SK-N-SH (cell line): ENCODE measurements around the gene BNIPL. TPM values are rescaled to one million over a fixed set of nuclear protein-coding genes. Genes with fewer than 3 reads are reported as not detected.

Source experiments
- CTCF ChIA-PET: fragments of 300-600, 350-600 bp; formaldehyde crosslinking; extraction: SDS; loops from one replicate; lab custom pipeline; 2021; lab: Yijun Ruan, JAX
- POLR2A ChIA-PET: fragments of 350-600 bp; sonication (Branson Sonifier 250); formaldehyde crosslinking; extraction: SDS; loops from one replicate; lab custom pipeline; 2020; ENCODE audit warnings: antibody characterized with exemption, inconsistent platforms; lab: Yijun Ruan, JAX
- DNase-seq: peaks from one replicate; pipeline ENCODE4 v3.0.0; 2012
- H2AFZ ChIP-seq: fragments of 200-600 bp; sonication (generic); 2 replicates; pipeline ENCODE4 v1.8.1; 2016; ENCODE audit warnings: antibody characterized with exemption, mild to moderate bottlenecking, low read depth
- H3F3A ChIP-seq: fragments of 200-600 bp; sonication (generic); replicated peaks from 2 replicates; pipeline ENCODE3; 2016; ENCODE audit warnings: antibody characterized with exemption, mild to moderate bottlenecking; ENCODE audit not compliant: insufficient read depth
- H3K27ac ChIP-seq, 2 experiments: fragments of 200-500 bp in 1 of 2; fragments of 200-600 bp in 1 of 2; sonication (Bioruptor generic) in 1 of 2; sonication (generic), shearing (Covaris generic) in 1 of 2; 2 replicates each; pipeline versions ENCODE4 v1.5.1 to v1.6.1; 2014 to 2016; ENCODE audit warnings: low read depth in 2 of 2, inconsistent platforms in 1 of 2, low read length in 1 of 2, mild to moderate bottlenecking in 1 of 2, mixed read lengths in 1 of 2
- H3K27me3 ChIP-seq: fragments of 200-600 bp; sonication (generic), shearing (Covaris generic); 2 replicates; pipeline ENCODE4 v1.6.1; 2016; ENCODE audit warnings: mixed run types; ENCODE audit not compliant: insufficient read depth
- H3K36me3 ChIP-seq, 2 experiments: fragments of 200-500 bp in 1 of 2; fragments of 200-600 bp in 1 of 2; sonication (Bioruptor generic) in 1 of 2; sonication (generic) in 1 of 2; replicated peaks in 1 of 2; 2 replicates each; pipeline versions ENCODE3 to v1.5.1; 2014 to 2016; ENCODE audit warnings: low read length in 1 of 2, mild to moderate bottlenecking in 1 of 2; ENCODE audit not compliant: insufficient read depth in 2 of 2, control insufficient read depth in 1 of 2
- H3K4me1 ChIP-seq, 2 experiments: fragments of 200-500 bp in 1 of 2; fragments of 200-600 bp in 1 of 2; sonication (Bioruptor generic) in 1 of 2; sonication (generic), shearing (Covaris generic) in 1 of 2; 2 replicates each; pipeline versions ENCODE4 v1.5.1 to v1.6.1; 2014 to 2016; ENCODE audit warnings: low read depth in 1 of 2, low read length in 1 of 2, mixed run types in 1 of 2; ENCODE audit not compliant: insufficient read depth in 2 of 2, control insufficient read depth in 1 of 2
- H3K4me2 ChIP-seq: fragments of 200-600 bp; sonication (generic), shearing (Covaris generic); 2 replicates; pipeline ENCODE4 v1.6.1; 2017; ENCODE audit warnings: mixed run types
- H3K4me3 ChIP-seq, 2 experiments: fragments of 200-500 bp in 1 of 2; fragments of 200-600 bp in 1 of 2; sonication (Bioruptor generic) in 1 of 2; sonication (generic), shearing (Covaris generic) in 1 of 2; 2 replicates each; pipeline versions ENCODE4 v1.5.1 to v1.8.1; 2014 to 2016; ENCODE audit warnings: low read depth in 2 of 2, inconsistent platforms in 1 of 2, low read length in 1 of 2, mild to moderate bottlenecking in 1 of 2, mixed read lengths in 1 of 2, moderate library complexity in 1 of 2
- H3K79me2 ChIP-seq: fragments of 200-600 bp; sonication (generic); 2 replicates; pipeline ENCODE4 v1.8.1; 2017; ENCODE audit warnings: mild to moderate bottlenecking; ENCODE audit not compliant: insufficient read depth
- H3K9ac ChIP-seq: fragments of 200-600 bp; sonication (generic); 2 replicates; pipeline ENCODE4 v1.6.1; 2017; ENCODE audit warnings: mixed run types
- H3K9me2 ChIP-seq: fragments of 200-600 bp; sonication (generic); 2 replicates; pipeline ENCODE4 v1.6.1; 2017; ENCODE audit warnings: mixed run types
- H3K9me3 ChIP-seq: fragments of 200-600 bp; sonication (generic); 2 replicates; pipeline ENCODE4 v1.6.1; 2017; ENCODE audit warnings: mixed run types, mild to moderate bottlenecking, moderate library complexity
- H4K20me1 ChIP-seq: fragments of 200-600 bp; sonication (generic); 2 replicates; pipeline ENCODE4 v1.6.1; 2017; ENCODE audit warnings: mild to moderate bottlenecking, mixed run types; ENCODE audit not compliant: insufficient read depth
- CHD2 ChIP-seq: fragments of 150-350 bp; IDR thresholded peaks from 2 replicates; pipeline ENCODE4 v1.6.1; 2018; ENCODE audit warnings: low read length; ENCODE audit not compliant: partially characterized antibody
- CTCF ChIP-seq: fragments of 200-600 bp; sonication (generic); IDR thresholded peaks from 2 replicates; pipeline ENCODE4 v1.6.1; 2017; ENCODE audit warnings: antibody characterized with exemption, mild to moderate bottlenecking, moderate library complexity
- ELF1 ChIP-seq: IDR thresholded peaks from 2 replicates; pipeline ENCODE4 v1.4.0; 2012
- EZH2phosphoT487 ChIP-seq: fragments of 200-600 bp; sonication (generic); IDR thresholded peaks from 2 replicates; pipeline ENCODE4 v1.6.1; 2017; ENCODE audit warnings: low read depth, mixed run types, mild to moderate bottlenecking, antibody characterized with exemption, moderate library complexity, borderline replicate concordance
- FOXJ3 ChIP-seq: sonication (generic); formaldehyde crosslinking; IDR thresholded peaks from 2 replicates; pipeline ENCODE4 v1.5.1; 2020; ENCODE audit warnings: mild to moderate bottlenecking, missing genetic modification reagents
- FOXM1 ChIP-seq: IDR thresholded peaks from 2 replicates; pipeline ENCODE4 v1.4.0; 2012; ENCODE audit warnings: low read depth, mild to moderate bottlenecking
- GATA2 ChIP-seq: sonication (generic); formaldehyde crosslinking; IDR thresholded peaks from 2 replicates; pipeline ENCODE4 v1.5.0; 2020; ENCODE audit warnings: mild to moderate bottlenecking, missing genetic modification reagents
- JUND ChIP-seq: IDR thresholded peaks from 2 replicates; pipeline ENCODE4 v1.4.0; 2012
- MAX ChIP-seq: IDR thresholded peaks from 2 replicates; pipeline ENCODE4 v1.4.0; 2012; ENCODE audit warnings: low read depth
- MXI1 ChIP-seq: IDR thresholded peaks from 2 replicates; pipeline ENCODE4 v1.6.1; 2012; ENCODE audit warnings: mild to moderate bottlenecking, low read depth, low read length, improper control_type of control experiment
- NFIC ChIP-seq: IDR thresholded peaks from 2 replicates; pipeline ENCODE4 v1.4.0; 2012; ENCODE audit warnings: borderline replicate concordance
- POLR2AphosphoS5 ChIP-seq: IDR thresholded peaks from 2 replicates; pipeline ENCODE4 v1.6.1; 2012; ENCODE audit warnings: low read depth, low read length
- RAD21 ChIP-seq: IDR thresholded peaks from 2 replicates; pipeline ENCODE4 v1.6.1; 2012; ENCODE audit warnings: mild to moderate bottlenecking, low read length
- RCOR1 ChIP-seq: fragments of 150-350 bp; IDR thresholded peaks from 2 replicates; pipeline ENCODE4 v1.6.1; 2017; ENCODE audit warnings: antibody characterized with exemption, low read length
- RFX5 ChIP-seq: IDR thresholded peaks from 2 replicates; pipeline ENCODE4 v1.6.1; 2012; ENCODE audit warnings: mild to moderate bottlenecking, improper control_type of control experiment, low read length
- SIN3A ChIP-seq: IDR thresholded peaks from 2 replicates; pipeline ENCODE4 v1.6.1; 2012; ENCODE audit warnings: low read depth, mild to moderate bottlenecking, low read length, moderate library complexity, borderline replicate concordance
- SMC3 ChIP-seq: IDR thresholded peaks from 2 replicates; pipeline ENCODE4 v1.6.1; 2012; ENCODE audit warnings: low read depth, low read length, improper control_type of control experiment
- TAF1 ChIP-seq: IDR thresholded peaks from 2 replicates; pipeline ENCODE4 v1.6.1; 2012; ENCODE audit warnings: low read depth, mild to moderate bottlenecking, low read length, moderate library complexity, borderline replicate concordance
- USF1 ChIP-seq: IDR thresholded peaks from 2 replicates; pipeline ENCODE4 v1.4.0; 2012; ENCODE audit warnings: low read depth, borderline replicate concordance
- YY1 ChIP-seq: IDR thresholded peaks from 2 replicates; pipeline ENCODE4 v1.4.0; 2012; ENCODE audit warnings: low read depth, mild to moderate bottlenecking
- WGBS: methylation state at CpG from one replicate; pipeline ENCODE4 v1.1.6; 2017; ENCODE audit warnings: low lambda C conversion rate; 5-methylcytosine and 5-hydroxymethylcytosine counted together
- polyA plus RNA-seq, 3 experiments: library from polyadenylated mRNA; depleted of rRNA; stranded (reverse); fragments of >200 nt; gene quantifications; 2 replicates each; pipeline ENCODE4 v1.2.3, GENCODE V29; 2012

BNIPL gene
- polyA plus RNA-seq, 1 of the 3 experiments (the other 2 are of a cell fraction), result 0.12 TPM

GRCh38 chr1:151026460-151026859 is 9.9 kb upstream of the BNIPL start (continued):
- TF ChIP-seq MXI1 (no peak), JUND (no peak), SIN3A (no peak)

DNA sequence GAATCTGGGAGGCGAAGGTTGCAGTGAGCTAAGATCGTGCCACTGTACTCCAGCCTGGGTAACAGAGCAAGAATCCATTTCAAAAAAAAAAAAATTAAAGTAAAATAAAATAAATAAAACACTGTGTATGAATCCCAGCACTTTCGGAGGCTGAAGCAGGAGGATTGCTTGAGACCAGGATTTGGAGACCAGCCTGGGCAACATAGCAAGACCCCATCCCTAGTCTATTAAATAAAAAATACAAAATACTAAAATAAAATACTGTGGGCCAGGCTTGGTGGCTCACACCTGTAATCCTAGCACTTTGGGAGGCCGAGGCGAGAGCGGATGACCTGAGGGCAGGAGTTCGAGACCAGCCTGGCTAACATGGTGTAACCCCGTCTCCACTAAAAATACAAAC is 4.2 kb upstream of the BNIPL start:
- Histone ChIP-seq H3K4me1 (no peaks in the 10 kb centered on the region), H4K20me1 (no peaks in the 10 kb centered on the region), H3K79me2 (no peaks in the 10 kb centered on the region), H3K9me3 (no peaks in the 10 kb centered on the region), H3K4me3 (no peak overlapping the region), H3F3A (no peaks in the 10 kb centered on the region), H3K4me2 (no peak overlapping the region), H3K27me3 (no peaks in the 10 kb centered on the region), H3K9me2 (no peaks in the 10 kb centered on the region), H2AFZ (no peak overlapping the region), H3K36me3 (peaks cover 18 to 35% of the 10 kb centered on the region in 2 experiments), H3K9ac (no peak overlapping the region), H3K27ac (no peak overlapping the region)
- WGBS, result 94% methylated on average over 8 of the region's 8 CpGs
- DNase-seq, result no peak
- ChIA-PET POLR2A (no interaction called here), CTCF (interaction anchor here (1.5 kb wide), 1 partner anchor 17 kb away, joined by 7 read pairs; no protein-coding TSS in a partner anchor)
- no peak for TF ChIP-seq EZH2phosphoT487
- no peak for TF ChIP-seq YY1
- TF ChIP-seq RFX5, result no peak
- no peak for TF ChIP-seq SMC3
- TF ChIP-seq CHD2, result no peak
- TF ChIP-seq RCOR1, result no peak
- TF ChIP-seq USF1, result no peak
- no peak for TF ChIP-seq GATA2
- TF ChIP-seq POLR2AphosphoS5, result no peak
- no peak for TF ChIP-seq FOXM1
- TF ChIP-seq ELF1, result no peak
- no peak for TF ChIP-seq FOXJ3 (CRISPR knock-in tag)
- no peak for TF ChIP-seq SIN3A
- TF ChIP-seq MXI1, result no peak
- no peak for TF ChIP-seq RAD21
- TF ChIP-seq MAX, result no peak
- TF ChIP-seq TAF1, result no peak
- TF ChIP-seq CTCF, result no peak
- no peak for TF ChIP-seq NFIC
